ENCODE measurements around the gene CTDP1.
A peak's percentile ranks its signal among the peaks of the same experiment; 100 is the strongest.

The CTDP1 gene

GRCh38 chr18:79786304-79786703 is 106.7 kb downstream of the CTDP1 start:
- DNase-seq: no peak

- no peak for DNase-seq
Measured at GRCh38 chr18:79786786-79787526, 107.4 kb downstream of the CTDP1 start.

- no peak for DNase-seq
Measured at GRCh38 chr18:79787527-79787864, 107.9 kb downstream of the CTDP1 start.

- no peak for DNase-seq
Measured at GRCh38 chr18:79787865-79788733, 108.5 kb downstream of the CTDP1 start.

GRCh38 chr18:79788734-79789085 is 109.1 kb downstream of the CTDP1 start:
- DNase-seq: no peak

GRCh38 chr18:79789091-79789891 is 109.7 kb downstream of the CTDP1 start:
- peak; percentile 58 for DNase-seq

- DNase-seq: peak; percentile 89
Measured at GRCh38 chr18:79789901-79790890, 110.6 kb downstream of the CTDP1 start.

- DNase-seq: peak; percentile 67
Measured at GRCh38 chr18:79790996-79791972, 111.7 kb downstream of the CTDP1 start.

- DNase-seq: no peak
Measured at GRCh38 chr18:79792096-79792987, 112.7 kb downstream of the CTDP1 start.

- DNase-seq: no peak
Measured at GRCh38 chr18:79792988-79793355, 113.4 kb downstream of the CTDP1 start.

- DNase-seq: no peak
Measured at GRCh38 chr18:79794846-79795245, 115.2 kb downstream of the CTDP1 start.

- no peak for DNase-seq
Measured at GRCh38 chr18:79795446-79795845, 115.8 kb downstream of the CTDP1 start.

- no peak for DNase-seq
Measured at GRCh38 chr18:79796016-79796415, 116.4 kb downstream of the CTDP1 start.

GRCh38 chr18:79796531-79797405 is 117.2 kb downstream of the CTDP1 start:
- DNase-seq: no peak

GRCh38 chr18:79797518-79798345 is 118.1 kb downstream of the CTDP1 start, which contains the start of gene KCNG2:
TSS of gene KCNG2 (plus strand) at chr18:79797938. CDS start at chr18:79863668, 65,730 bp downstream.
- DNase-seq: peak; percentile 63

GRCh38 chr18:79798346-79798998 is 118.9 kb downstream of the CTDP1 start:
- DNase-seq: peak; percentile 36

- DNase-seq: peak; percentile 46
Measured at GRCh38 chr18:79798999-79799370, 119.4 kb downstream of the CTDP1 start.
